Airway epithelial cell (primary cell): ENCODE measurements around the gene TMEM233. TPM values are rescaled to one million over a fixed set of nuclear protein-coding genes. Genes with fewer than 3 reads are reported as not detected.

Source experiments
- total RNA-seq: library from RNA; depleted of rRNA; stranded (reverse); fragments of >200 nt; gene quantifications from 2 replicates; pipeline ENCODE4 v1.2.3, GENCODE V29; 2015

The TMEM233 gene
- total RNA-seq: not detected in 2 replicates

DNA sequence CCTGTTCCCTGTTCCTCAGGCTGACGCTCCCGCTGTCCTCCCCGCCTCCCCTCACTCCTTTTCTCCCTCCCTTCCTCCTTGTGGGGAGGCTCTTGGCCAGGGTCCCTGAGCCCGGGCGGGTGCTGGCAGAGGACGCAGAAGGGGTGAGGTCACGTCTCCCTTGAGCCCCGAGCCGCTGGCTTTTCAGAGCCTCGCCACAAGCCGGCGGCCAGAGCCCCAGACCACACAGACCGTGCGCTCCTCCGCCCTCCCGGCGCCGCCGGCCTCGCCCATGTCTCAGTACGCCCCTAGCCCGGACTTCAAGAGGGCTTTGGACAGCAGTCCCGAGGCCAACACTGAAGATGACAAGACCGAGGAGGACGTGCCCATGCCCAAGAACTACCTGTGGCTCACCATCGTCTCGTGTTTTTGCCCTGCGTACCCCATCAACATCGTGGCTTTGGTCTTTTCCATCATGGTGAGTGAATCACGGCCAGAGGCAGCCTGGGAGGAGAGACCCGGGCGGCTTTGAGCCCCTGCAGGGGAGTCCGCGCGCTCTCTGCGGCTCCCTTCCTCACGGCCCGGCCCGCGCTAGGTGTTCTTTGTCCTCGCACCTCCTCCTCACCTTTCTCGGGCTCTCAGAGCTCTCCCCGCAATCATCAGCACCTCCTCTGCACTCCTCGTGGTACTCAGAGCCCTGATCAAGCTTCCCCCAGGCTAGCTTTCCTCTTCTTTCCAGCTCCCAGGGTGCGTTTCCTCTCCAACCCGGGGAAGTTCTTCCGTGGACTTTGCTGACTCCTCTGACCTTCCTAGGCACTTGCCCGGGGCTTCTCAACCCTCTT is at the start of gene TMEM233:
Gene TMEM233, plus strand, starts transcription at position 197 of the 821 bp plus-strand sequence. Its CDS starts 75 bp downstream, at position 272.

DNA sequence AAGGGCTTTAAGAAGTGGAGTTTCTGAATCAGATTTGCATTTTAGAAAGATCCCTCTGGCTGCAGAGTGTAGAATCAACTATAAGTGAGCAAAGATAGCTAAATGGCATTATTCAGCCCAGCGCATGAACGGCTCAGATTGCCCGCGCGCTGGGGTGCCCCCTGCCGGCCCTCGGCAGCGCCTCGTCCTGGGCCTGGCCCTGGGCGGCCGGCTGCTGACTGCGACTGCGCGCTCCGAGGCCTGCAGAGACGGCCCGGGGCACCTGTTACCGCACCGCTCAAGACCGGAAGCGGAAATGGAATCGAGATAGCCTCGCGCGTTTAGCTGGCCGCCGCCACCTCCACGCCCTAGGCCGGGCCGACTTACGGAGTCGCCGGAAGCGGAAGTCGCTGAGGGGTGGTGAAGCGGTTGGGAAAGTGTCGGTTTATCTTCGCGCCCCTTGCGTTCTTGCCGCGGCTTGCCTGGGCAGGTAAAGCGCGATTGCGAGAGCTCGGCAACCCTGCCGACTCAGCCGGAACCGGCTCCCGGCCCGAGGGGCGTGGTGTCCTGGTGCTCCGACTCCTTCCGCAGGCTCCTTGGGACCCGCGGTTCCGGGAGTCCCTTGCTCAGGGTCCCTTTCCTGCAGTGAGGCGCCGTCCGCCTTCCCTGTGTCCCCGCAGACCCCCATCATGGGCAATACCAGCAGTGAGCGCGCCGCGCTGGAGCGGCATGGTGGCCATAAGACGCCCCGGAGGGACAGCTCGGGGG is 74.2 kb downstream of the TMEM233 start, which contains the start of gene PRKAB1:
Gene PRKAB1, plus strand, starts transcription at position 557 of the 747 bp plus-strand sequence. Its CDS starts 112 bp downstream, at position 669.

Other genes with a start within 250 kb of the TMEM233 start
- gene PRKAB1, start 74.4 kb downstream of the TMEM233 start, total RNA-seq: 8.8 and 13.1 TPM in 2 replicates